ENCODE data around the gene BCLAF3.

- TF ChIP-seq POLR2A (IDR thresholded peaks at IDR 0.05): no peak
- no peak for TF ChIP-seq CTCF (IDR thresholded peaks at IDR 0.05)
Observed at GRCh38 chrX:20029728-20030127, 38.9 kb upstream of the BCLAF3 start.

Measured in right lobe of liver (tissue), 4 donors.